DOHH2 (cell line): ENCODE measurements around the gene GPC5.

Experiments used
- H3F3A ChIP-seq: fragments of 200-600 bp; sonication (generic), shearing (Covaris generic); 2 replicates; pipeline ENCODE4 v1.6.0; 2016; ENCODE audit warnings: antibody characterized with exemption, mild to moderate bottlenecking; ENCODE audit not compliant: control insufficient read depth, insufficient read depth
- H3K27ac ChIP-seq: fragments of 200-600 bp; sonication (generic); 2 replicates; pipeline ENCODE4 v1.5.1; 2014; ENCODE audit warnings: low read depth, mild to moderate bottlenecking, low read length, moderate library complexity
- H3K27me3 ChIP-seq: fragments of 200-600 bp; sonication (generic); 2 replicates; pipeline ENCODE4 v1.6.1; 2014; ENCODE audit warnings: mild to moderate bottlenecking, low read length, mixed read lengths; ENCODE audit not compliant: control insufficient read depth
- H3K36me3 ChIP-seq: fragments of 200-600 bp; sonication (generic); 2 replicates; pipeline ENCODE4 v1.6.1; 2014; ENCODE audit warnings: mild to moderate bottlenecking, low read length, moderate library complexity, mixed read lengths; ENCODE audit not compliant: control insufficient read depth
- H3K4me1 ChIP-seq: fragments of 200-600 bp; sonication (generic); 2 replicates; pipeline ENCODE4 v1.6.1; 2014; ENCODE audit warnings: mild to moderate bottlenecking, low read length, mixed read lengths; ENCODE audit not compliant: control insufficient read depth
- H3K4me2 ChIP-seq: fragments of 200-600 bp; sonication (generic); 2 replicates; pipeline ENCODE4 v1.6.0; 2014; ENCODE audit warnings: mild to moderate bottlenecking, low read length, moderate library complexity
- H3K4me3 ChIP-seq: fragments of 200-600 bp; sonication (generic); 2 replicates; pipeline ENCODE4 v1.5.1; 2014; ENCODE audit warnings: mild to moderate bottlenecking, low read length, mixed read lengths
- H3K79me2 ChIP-seq: fragments of 200-600 bp; sonication (generic); 2 replicates; pipeline ENCODE4 v1.6.1; 2014; ENCODE audit warnings: mild to moderate bottlenecking, low read length, mixed read lengths; ENCODE audit not compliant: control insufficient read depth
- H3K9me2 ChIP-seq: fragments of 200-600 bp; sonication (generic); replicated peaks from 2 replicates; pipeline ENCODE4 v1.6.1; 2014; ENCODE audit warnings: mild to moderate bottlenecking, low read length, mixed read lengths; ENCODE audit not compliant: control insufficient read depth
- H3K9me3 ChIP-seq: fragments of 200-600 bp; sonication (generic); 2 replicates; pipeline ENCODE4 v1.6.1; 2014; ENCODE audit warnings: antibody characterized with exemption, low read length, mixed read lengths; ENCODE audit not compliant: control insufficient read depth, insufficient read depth
- H4K20me1 ChIP-seq: fragments of 200-600 bp; sonication (generic); 2 replicates; pipeline ENCODE4 v1.6.0; 2014; ENCODE audit warnings: low read depth, mild to moderate bottlenecking, antibody characterized with exemption, low read length, moderate library complexity; ENCODE audit not compliant: control insufficient read depth, insufficient read depth
- CTCF ChIP-seq: fragments of 200-600 bp; sonication (generic); IDR thresholded peaks from one replicate; pipeline ENCODE4 v1.5.1; 2014; ENCODE audit warnings: antibody characterized with exemption, mild to moderate bottlenecking, low read depth, low read length; ENCODE audit not compliant: poor library complexity, severe bottlenecking
- EZH2phosphoT487 ChIP-seq: fragments of 200-600 bp; sonication (generic); IDR thresholded peaks from 2 replicates; pipeline ENCODE4 v1.6.1; 2017; ENCODE audit warnings: borderline replicate concordance, mild to moderate bottlenecking, antibody characterized with exemption, low read length, moderate library complexity, mixed read lengths

Gene GPC5

GRCh38 chr13:91632086-91632485, 233.7 kb downstream of the GPC5 start:
- no peaks in the 10 kb centered on the region for H3K36me3 ChIP-seq
- no peak overlapping the region for H3K27ac ChIP-seq
- H3K27me3 ChIP-seq: no peaks in the 10 kb centered on the region
- no peak overlapping the region for H3K4me2 ChIP-seq
- H3F3A ChIP-seq: no peaks in the 10 kb centered on the region
- H3K79me2 ChIP-seq: no peaks in the 10 kb centered on the region
- TF ChIP-seq CTCF (no peak), EZH2phosphoT487 (no peak)
- no peak overlapping the region for H3K4me3 ChIP-seq
- no peaks in the 10 kb centered on the region for H3K9me3 ChIP-seq
- H3K4me1 ChIP-seq: no peaks in the 10 kb centered on the region
- H4K20me1 ChIP-seq: no peaks in the 10 kb centered on the region
- H3K9me2 ChIP-seq: no peaks in the 10 kb centered on the region

- Histone ChIP-seq H3K4me1 (no peaks in the 10 kb centered on the region), H3K4me2 (no peak overlapping the region)
Observed at GRCh38 chr13:91639330-91639729, 240.9 kb downstream of the GPC5 start.

GRCh38 chr13:91643394-91643793, 245.0 kb downstream of the GPC5 start:
- Histone ChIP-seq H3K4me3 (no peak overlapping the region), H3K9me3 (no peaks in the 10 kb centered on the region), H3K27me3 (no peaks in the 10 kb centered on the region), H3F3A (no peaks in the 10 kb centered on the region), H3K36me3 (no peaks in the 10 kb centered on the region), H4K20me1 (no peaks in the 10 kb centered on the region), H3K4me1 (no peaks in the 10 kb centered on the region), H3K79me2 (no peaks in the 10 kb centered on the region), H3K9me2 (no peaks in the 10 kb centered on the region), H3K4me2 (no peak overlapping the region), H3K27ac (no peak overlapping the region)
- no peak for TF ChIP-seq CTCF
- no peak for TF ChIP-seq EZH2phosphoT487

More at GRCh38 chr13:91639330-91639729, 240.9 kb downstream of the GPC5 start:
- Histone ChIP-seq H3K36me3 (no peaks in the 10 kb centered on the region), H3K4me3 (no peak overlapping the region), H3K9me2 (no peaks in the 10 kb centered on the region), H3K27me3 (no peaks in the 10 kb centered on the region), H3K27ac (no peak overlapping the region), H3K9me3 (no peaks in the 10 kb centered on the region), H3K79me2 (no peaks in the 10 kb centered on the region), H4K20me1 (no peaks in the 10 kb centered on the region), H3F3A (no peaks in the 10 kb centered on the region)
- TF ChIP-seq EZH2phosphoT487 (no peak), CTCF (no peak)

- Histone ChIP-seq H3K36me3 (no peaks in the 10 kb centered on the region), H3K9me3 (no peaks in the 10 kb centered on the region), H3K4me2 (no peak overlapping the region), H4K20me1 (no peaks in the 10 kb centered on the region), H3K4me1 (no peaks in the 10 kb centered on the region), H3K4me3 (no peak overlapping the region), H3F3A (no peaks in the 10 kb centered on the region), H3K27me3 (no peaks in the 10 kb centered on the region), H3K27ac (no peak overlapping the region), H3K9me2 (no peaks in the 10 kb centered on the region), H3K79me2 (no peaks in the 10 kb centered on the region)
- TF ChIP-seq CTCF (no peak), EZH2phosphoT487 (no peak)
Observed at GRCh38 chr13:91644806-91645205, 246.4 kb downstream of the GPC5 start.
